Measurements from ENCODE around the gene TMEM97.
"Not testable (repeated sequence)": the region's sequence is repeated elsewhere in the genome, so short reads cannot be mapped to it uniquely, and the experiment has no call there.

TMEM97 gene

DNA sequence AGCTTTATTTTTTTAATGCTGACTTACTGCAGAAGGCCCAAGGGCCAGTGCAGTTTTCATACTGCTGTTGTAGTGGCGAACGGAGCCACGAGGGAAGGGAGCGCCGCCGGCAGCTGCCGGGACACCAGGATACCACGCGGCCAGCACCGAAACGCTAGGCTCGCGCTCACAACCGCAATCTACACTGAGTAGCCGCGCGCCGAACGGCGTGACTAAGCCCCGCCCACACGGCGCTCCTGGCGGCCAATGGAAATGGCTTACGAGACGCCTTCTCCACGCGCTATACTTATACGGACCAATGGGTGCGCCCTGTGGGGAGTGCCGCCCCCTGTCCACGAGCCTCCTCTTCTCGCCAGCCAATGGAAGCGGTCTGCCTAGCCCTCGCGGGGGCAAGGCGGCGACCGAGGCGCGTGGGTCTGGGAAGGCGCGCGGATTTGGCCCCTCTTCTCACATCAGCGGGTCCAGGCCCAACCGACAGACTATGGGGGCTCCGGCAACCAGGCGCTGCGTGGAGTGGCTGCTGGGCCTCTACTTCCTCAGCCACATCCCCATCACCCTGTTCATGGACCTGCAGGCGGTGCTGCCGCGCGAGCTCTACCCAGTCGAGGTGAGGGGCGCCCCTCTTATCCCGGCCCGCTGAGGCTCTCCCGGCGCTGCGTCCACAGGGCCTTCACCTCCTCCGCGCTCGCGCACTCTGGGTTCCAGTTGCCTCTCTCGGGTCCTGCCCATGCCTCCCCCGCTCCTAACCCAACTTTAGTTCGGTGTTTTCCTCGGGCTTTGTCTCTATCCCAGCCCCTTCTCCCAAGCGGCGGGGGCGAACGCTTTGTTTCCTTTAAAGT, at the start of gene TMEM97:
Gene TMEM97 (plus strand): TSS at position 442 of the 839 bp plus-strand sequence. CDS start 40 bp downstream, at position 482.
- no peak for FAIRE-seq

DNA sequence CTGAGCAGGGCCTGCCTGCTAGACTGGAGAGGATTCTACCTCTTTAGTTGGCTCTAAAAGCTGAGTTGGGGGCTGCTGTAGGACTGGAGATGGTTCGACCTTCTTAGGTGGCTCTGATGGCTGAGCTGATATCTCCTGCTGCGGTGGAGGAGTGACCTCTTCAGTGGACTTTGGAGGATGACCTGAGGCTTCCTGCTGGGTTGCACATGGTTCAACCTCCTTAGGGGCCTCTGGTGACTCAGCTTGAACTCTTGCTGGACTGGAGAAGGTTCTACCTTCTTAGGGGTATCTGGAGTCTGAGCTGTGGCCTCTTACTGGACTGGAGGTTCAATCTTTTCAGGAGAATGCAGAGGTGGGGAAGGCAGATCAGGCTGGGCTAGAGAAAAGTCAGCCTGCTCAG, 48.9 kb upstream of the TMEM97 start:
- FAIRE-seq: no peak

DNA sequence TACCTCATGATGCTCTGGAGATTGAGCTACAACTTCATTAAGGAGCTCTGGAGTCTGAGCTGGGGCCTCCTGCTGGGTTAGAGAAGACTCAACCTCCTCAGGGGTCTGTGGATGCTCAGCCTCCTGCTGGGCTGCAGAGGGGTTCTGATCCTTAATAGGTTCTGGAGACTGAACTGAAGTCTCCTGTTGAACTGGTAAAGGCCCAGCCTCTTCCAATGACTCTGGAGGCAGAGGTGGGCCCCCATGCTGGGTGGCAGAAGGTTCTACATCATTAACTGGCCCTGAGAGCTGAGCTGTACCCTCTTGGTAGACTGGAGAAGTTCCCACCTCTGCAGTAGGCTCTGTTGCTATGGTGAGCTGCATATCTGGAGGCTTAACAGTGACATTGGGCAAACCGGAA, 48.1 kb upstream of the TMEM97 start:
- no peak for FAIRE-seq

DNA sequence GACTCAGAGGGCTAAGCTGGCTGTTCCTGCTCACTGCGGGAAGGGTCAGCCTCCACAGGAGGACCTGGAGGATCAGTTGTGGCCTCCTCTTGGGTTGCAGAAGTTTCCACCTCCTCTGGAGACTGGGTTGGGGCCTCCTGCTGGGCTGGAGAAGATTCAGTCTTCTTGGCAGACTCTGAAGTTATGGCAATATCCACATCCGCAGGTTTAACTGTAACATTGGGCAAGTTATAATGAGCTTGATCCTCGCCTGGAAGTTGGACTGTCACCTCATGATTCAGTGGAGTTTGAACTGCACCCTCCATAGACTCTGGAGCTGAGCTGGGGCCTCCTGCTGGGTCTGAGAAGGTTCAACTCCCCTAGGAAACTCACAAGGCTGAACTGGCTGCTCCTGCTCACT, 47.6 kb upstream of the TMEM97 start:
- FAIRE-seq: no peak

DNA sequence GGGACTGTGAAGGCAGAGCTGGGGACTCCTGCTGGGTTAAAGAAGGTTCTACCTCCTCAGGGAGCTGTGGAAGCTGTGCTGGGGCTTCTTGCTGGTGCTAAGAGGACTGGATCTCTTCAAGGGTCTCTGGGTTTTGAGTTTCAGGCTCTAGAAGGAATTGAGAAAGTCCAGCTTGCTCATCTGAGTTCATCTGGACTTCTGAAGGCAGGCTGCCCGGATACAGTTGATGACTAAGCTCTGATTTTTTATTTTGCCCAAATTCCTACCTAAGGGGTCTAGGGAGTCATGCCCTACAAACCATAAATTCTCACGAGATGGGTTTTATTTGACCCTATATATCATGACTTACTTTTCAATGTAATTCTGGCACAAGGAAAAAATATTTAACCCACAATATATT, 46.8 kb upstream of the TMEM97 start:
- FAIRE-seq: no peak

DNA sequence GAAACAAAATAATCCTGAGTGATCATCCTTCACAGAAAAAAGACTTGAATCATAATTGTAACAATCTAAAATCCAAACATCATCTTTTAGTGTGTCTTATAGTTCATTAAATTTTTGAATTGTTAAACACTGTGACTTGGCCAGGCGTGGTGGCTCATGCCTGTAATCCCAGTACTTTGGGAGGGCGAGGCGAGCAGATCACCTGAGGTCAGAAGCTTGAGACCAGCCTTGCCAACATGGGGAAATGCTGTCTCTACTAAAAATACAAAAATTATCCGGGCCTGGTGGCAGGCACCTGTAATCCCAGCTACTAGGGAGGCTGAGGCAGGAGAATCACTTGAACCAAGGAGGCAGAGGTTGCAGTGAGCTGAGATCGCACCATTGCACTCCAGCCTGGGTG, 45.7 kb upstream of the TMEM97 start:
- FAIRE-seq: not testable (repeated sequence)

DNA sequence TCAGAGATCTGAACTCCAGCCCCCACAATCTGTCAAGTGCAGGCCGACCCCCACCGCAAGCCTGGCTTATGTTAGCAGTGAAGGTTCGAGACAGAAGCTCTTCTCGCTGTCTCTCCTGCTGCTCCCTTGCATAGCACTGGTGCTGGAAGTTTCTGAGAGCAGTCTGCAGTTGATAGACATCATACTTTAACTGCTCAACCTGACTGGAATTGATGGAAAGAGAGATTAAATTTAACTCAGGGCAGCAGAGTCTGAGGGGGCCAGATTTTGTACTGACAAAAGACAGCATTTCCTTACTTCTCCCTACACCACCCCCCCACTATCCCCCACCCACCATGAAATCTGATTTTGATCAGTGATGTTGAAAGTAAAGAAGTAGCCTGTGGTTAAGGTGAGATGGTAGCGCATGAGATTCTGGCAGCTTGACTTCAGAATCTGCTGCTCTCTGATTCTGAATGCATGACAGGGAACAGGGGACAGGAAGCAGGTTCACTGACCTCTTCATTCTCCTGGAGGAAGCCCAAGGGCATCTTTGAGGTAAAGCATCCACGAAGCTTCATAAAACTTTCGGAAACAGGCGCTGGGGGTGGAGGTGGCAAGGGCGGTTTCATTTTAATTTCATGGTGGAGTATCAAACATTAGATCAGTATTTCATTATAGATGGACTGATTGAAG, 44.3 kb upstream of the TMEM97 start:
- FAIRE-seq: no peak

DNA sequence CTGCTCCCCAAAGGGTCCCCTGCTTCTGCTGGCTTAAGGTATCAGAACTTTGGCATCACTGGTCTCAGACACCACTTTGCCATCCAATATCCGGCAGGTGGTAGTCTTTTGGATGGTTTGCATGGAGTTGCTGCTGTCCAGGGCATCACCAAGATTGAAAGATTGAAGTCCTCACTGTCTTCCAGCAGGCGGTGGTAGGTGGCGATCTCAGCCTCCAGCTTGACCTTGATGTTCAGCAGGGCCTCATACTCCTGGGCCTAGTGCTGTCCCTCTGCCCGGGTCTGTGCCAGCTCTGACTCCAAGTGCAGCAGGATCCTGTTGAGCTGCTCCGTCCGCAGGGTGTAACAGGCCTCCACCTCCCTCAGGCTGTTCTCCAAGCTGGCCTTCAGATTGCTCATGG, 43.0 kb upstream of the TMEM97 start:
- no peak for FAIRE-seq

DNA sequence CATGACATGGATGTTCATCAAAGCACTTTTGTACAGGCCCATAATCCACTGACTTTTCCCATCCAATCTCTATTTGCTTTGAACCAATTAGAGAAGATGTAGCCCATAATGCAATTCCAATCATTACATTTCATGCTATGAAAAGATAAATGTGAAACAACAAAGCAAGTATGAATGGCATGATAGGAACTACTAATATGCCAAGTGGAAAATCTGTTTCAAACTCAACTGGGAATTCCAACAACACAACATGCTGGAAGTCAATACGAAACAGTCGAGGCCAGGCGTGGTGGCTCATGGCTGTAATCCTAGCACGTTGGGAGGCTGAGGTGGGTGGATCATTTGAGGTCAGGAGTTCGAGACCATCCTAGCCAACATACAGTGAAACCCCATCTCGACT, 39.6 kb upstream of the TMEM97 start:
- no peak for FAIRE-seq

DNA sequence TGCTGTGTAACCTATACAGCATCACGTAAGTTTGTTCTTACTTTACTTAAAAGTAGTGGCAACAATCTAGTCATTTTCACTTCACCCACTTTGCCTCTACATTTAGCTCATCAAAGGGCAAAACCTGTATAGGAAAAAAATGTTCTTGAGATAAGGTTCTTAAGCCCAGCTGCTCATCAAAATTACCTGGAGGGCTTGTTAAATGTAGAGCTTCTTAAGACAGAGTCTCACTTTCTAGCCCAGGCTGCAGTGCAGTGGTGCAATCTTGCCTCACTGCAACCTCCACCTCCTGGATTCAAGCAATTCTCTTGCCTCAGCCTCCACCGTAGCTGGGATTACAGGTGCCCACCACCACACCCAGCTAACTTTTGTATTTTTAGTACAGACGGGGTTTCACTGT, 38.2 kb upstream of the TMEM97 start:
- FAIRE-seq: no peak

DNA sequence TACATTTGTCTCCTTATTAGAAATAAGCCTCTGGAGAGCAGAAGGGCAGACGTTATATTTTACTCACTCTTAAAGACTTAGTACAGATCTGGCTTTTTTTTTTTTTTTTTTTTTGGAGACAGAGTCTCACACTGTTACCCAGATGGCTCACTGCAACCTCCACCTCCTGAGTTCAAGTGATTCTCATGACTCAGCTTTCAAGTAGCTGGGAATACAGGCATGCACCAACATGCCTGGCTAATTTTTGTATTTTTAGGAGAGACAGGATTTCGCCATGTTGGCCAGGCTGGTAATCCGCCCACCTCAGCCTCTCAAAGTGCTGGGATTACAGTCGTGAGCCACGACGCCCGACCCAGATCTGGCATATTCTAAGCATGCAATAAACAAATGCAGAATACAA, 36.4 kb upstream of the TMEM97 start:
- FAIRE-seq: no peak

DNA sequence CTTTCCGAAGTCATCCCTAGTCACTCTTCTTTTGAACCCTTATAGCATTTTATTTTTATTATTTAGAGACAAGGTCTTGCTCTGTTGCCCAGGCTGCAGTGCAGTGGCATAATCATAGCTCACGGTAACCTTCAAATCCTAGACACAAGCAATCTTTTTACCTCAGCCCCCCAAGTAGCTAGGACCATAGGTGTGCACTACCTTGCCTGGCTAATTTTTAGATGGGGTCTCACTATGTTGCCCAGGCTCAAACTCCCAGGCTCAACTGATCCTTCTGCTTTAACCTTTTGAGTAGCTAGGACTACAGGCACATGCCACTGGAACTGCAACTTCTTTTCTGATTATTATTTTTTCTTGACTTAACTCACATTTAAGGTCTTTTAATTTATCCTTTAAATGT, 33.0 kb upstream of the TMEM97 start:
- FAIRE-seq: no peak

DNA sequence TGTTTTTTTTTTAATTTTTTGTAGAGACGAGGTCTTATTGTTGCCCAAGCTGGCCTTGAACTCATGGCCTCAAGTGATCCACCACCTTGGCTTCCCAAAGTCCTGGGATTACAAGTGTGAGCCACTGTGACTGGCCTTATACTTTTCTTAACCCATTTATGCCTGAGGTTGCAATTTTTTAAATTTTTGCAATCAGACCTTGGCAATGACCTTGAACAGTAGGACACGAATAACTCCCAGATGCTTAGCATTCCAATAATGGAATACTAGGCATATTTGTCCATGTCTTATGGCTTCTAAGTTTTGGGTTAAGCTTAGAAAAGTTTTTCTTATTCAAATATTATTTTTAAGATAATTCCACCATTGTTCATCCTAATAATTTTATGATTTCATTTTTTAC, 28.3 kb upstream of the TMEM97 start:
- FAIRE-seq: no peak

DNA sequence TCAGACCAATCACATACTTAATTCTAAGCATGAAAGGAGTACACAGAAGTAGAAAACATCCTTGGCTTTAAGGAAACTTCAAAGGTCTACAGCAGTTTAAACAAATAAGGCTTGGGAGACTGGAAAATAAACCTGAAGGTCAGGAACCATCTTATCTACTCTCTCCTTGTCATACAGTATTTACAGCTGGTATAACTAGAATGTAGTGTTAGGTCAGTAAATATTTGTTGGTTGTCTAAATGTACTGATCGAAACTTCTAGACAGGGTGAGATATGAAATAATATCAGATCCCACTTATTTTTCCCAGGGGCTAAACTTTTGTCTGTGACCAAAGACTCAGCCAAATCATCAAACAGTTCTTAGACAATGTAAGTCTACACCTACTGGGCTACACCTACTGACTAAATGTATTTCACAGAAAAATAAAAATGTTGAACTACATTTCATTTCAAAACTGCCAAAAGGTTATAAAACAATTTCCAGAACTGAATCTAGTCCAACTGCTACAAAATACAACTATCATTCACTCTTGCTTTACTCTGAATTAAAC, 27.1 kb upstream of the TMEM97 start:
- no peak for FAIRE-seq

DNA sequence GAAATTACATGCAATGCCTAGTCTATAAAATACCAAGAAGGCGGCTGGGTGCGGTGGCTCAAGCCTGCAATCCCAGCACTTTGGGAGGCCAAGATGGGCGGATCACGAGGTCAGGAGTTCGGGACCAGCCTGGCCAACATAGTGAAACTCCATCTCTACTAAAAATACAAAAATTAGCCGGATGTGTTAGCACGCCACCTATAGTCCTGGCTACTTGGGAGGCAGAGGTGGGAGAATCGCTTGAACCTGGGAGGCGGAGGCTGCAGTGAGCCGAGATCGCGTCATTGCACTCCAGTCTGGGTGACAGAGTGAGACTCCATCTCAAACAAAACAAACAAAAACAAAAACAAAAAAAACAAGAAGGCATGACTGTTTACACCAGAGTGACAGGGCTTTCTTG, 26.1 kb upstream of the TMEM97 start:
- not testable (repeated sequence) for FAIRE-seq

DNA sequence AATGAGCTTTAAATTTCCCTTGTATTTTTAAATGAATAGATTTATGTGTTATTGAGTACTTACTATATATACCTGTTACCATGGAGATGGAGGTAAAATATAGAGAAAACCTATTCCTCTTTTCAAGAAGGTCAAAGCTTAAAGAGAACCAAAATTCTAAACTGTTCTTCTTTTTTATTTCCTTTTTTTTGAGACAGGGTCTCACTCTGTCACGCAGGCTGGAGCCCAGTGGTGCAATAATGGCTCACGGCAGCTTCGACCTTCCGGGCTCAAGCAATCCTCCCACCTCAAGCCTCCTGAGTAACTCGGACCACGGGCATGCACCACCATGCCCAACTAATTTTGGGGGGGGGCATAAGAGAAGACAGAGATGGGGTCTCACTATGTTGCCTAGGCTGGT, 25.0 kb upstream of the TMEM97 start:
- no peak for FAIRE-seq

DNA sequence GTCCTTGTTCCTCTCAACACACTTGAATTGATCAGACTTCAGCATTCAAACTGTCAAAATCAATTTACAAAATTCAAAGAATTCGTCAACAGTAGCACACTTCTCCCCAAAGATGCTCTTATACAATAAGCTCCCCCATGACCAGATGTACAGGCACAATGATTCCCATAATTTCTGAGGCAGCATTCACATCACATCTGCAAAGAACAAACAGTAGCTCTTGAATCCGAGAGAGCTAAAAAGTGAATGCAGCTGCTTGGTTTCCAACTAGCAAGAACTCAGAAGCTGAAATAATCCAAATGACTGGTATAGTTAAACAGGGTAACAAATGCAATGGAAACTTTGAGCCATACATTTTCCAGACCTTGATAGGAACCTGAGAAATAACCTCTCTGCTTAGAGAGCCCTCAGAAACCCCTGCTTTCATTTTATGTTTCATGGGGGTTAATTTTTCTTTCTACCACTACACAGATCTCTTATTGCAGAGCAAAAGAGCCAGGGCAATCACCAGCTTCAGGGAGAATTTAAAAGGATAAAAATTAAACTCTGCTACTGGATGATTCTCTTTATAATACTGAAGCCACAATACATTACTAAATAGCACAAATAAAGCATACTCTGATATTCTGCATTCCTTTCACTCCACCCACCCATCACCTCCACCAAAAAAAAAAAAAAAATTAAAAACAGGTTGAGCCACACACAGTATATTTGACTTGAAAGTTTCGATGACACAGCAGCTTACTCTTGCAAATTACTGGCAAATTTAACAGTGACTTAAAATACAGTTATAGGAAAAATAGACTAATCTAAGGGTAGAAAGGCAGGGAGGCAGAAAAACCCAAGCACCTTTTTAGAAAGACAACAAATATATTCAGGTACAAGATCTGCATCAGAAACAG, 23.1 kb upstream of the TMEM97 start:
- no peak for FAIRE-seq

DNA sequence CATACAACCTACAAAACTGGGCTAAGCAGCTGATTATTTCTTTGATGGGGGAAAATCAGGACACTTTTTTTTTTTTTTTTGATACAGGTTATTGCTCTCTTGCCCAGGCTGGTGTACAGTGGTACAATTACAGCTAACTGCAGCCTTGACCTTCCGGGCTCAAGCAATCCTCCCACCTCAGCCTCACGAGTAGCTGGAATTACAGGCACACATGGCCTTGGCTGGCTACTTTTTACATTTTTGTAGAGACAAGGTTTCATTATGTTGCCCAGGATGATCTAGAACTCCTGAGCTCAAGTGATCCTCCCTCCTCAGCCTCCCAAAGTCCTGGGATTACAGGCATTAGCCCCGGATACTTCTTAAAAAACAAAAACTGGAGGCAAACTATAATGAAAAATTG, 20.6 kb upstream of the TMEM97 start:
- no peak for FAIRE-seq

DNA sequence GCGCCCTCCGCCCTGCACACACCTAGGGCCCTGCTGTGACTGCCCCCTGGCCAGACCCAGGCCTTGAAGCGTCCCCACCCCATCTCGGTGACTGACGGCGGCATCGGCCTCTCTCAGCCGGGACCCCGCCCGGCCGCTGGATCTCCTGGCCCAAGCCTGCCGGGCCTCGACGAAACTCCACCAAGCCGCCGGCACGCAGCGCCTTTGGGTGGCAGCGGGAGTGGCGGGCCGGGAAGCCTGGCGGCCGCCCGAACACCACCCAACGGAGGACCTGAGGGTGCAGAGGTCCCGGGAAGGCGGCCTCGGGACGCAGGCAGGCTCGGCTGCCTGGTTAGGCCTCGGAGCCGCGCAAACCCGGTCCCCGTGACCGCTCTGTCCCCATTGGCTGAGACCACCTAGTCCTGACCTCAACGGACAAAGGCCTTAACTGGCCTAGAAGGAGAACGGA, 12.0 kb upstream of the TMEM97 start:
- FAIRE-seq: no peak

DNA sequence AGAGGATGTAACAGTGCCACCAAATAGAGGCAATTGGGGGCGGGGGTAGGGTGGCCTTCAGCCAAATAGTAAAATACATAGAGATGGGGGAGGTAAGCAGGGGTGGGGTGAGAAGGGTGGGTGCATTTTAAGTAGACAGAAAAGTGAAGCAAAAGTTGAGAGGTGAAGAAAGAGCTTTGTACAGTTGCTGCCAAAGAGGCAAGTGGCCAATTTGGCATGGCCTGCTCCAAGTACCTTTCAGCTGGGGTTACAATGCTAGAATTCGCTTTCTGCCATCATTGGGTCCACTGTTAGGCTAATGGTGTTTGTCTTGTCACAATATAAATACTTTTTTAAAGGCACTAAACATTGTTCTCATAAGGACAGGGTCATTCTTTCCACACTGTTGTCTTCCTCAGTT, 5.2 kb upstream of the TMEM97 start:
- FAIRE-seq: no peak

DNA sequence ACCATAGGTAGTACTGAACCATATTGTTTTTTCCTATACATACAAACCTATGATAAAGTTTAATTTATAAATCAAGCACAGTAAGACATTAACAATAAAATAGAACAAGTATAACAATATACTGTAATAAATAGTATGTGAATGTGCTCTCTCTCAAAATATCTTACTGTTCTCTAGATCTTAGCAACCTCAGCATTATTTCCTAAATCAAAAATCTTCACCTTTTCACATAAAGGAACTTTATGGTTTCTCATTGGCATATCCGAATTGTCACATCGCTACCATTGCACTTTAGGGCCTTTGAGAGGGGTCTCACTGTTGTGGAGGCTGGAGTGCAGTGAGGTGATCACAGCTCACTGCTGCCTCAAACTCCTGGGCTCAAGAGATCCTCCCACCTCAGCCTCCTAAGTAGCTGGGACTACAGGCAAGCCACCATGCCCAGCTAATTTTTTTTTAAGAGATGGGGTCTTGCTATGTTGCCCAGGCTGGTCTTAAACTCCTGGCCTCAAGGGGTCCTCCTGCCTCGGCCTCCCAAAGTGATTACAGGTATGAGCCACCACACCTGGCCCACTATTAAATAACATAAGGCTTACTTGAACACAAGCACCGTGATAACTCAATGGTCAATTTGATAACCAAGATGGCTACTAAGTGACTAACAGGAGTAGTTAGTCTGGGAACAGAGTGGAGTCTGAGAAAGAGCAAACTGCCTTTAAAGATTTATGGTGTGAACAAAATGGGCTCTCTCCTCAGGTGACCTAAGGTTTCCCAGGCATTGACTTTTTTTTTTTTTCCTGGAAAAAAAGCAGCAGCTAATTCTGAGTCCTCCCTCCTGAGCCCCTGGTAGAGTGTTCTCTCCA, 2.9 kb upstream of the TMEM97 start:
- FAIRE-seq: no peak
